Sigmoid colon (tissue), 4 donors: ENCODE results near the gene DCP1A.

Experiments used
- CTCF ChIP-seq, 4 experiments: fragments of 450-650 bp in 3 of 4; fragments of 200-600 bp in 1 of 4; IDR thresholded peaks; one replicate each; pipeline ENCODE4 v1.5.1; 2016 to 2019; ENCODE audit warnings: antibody characterized with exemption in 4 of 4, mild to moderate bottlenecking in 3 of 4, moderate library complexity in 2 of 4
- EP300 ChIP-seq, 4 donors: sonication (generic); formaldehyde crosslinking; IDR thresholded peaks; one replicate each; pipeline ENCODE4 v1.6.1; 2017; ENCODE audit warnings: antibody characterized with exemption in 4 of 4
- POLR2A ChIP-seq, 2 donors: fragments of 450-650 bp; IDR thresholded peaks; one replicate each; pipeline ENCODE4 v1.6.1; 2016; ENCODE audit warnings: antibody characterized with exemption in 2 of 2, mild to moderate bottlenecking in 2 of 2, moderate library complexity in 2 of 2

GRCh38 chr3:53337167-53337940 is 10.0 kb downstream of the DCP1A start:
- TF ChIP-seq POLR2A (IDR thresholded peaks at IDR 0.05) (no peak), CTCF (IDR thresholded peaks at IDR 0.05) (no peak), EP300 (IDR thresholded peaks at IDR 0.05) (no peak)
